Measurements from ENCODE around the gene NSMCE1. TPM values are rescaled to one million over a fixed set of nuclear protein-coding genes. Genes with fewer than 3 reads are reported as not detected.

Gene NSMCE1
- total RNA-seq, 1 experiment from 2014 or later = 19.3 TPM

DNA sequence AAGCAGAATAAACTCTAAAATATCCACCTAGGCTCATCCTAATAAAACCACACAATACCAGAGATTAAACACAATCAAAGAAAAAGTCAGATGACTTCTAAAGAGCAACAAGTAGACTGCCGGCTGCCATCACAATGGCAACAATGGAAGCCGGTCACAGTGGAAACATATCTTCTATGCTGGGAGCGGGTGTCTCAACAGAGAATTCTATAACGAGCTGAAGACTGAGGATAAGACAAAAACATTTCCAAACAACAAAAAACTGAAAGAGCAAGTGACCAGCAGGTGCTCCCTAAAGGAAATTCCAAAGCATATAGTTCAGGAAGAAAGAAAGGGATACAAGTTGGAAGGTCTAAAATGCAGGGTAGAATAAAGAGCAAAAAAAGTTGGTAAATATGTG lies 8.9 kb downstream of the NSMCE1 start:
- Histone ChIP-seq H3K27ac (ENCODE audit: insufficient read length, low read depth, low read length) (no peak overlapping the region), H4K8ac (replicated peaks; ENCODE audit: insufficient read length, low read depth, low read length) (no peak overlapping the region), H3K56ac (ENCODE audit: insufficient read length, low read depth, low read length) (no peak overlapping the region), H3K79me1 (ENCODE audit: insufficient read depth, low read depth, low read length, poor library complexity, severe bottlenecking) (no peaks in the 10 kb centered on the region), H3K4me2 (ENCODE audit: insufficient read depth, insufficient read length, low read length) (no peak overlapping the region), H3K79me2 (ENCODE audit: insufficient read depth, low read length) (no peaks in the 10 kb centered on the region), H3K9ac (ENCODE audit: extremely low read depth, insufficient read length, low read length) (no peak overlapping the region), H3K14ac (ENCODE audit: insufficient read depth, low read length) (no peak overlapping the region), H2AK5ac (ENCODE audit: insufficient read length, low read length) (no peak overlapping the region), H4K91ac (ENCODE audit: insufficient read length, low read depth, low read length) (no peak overlapping the region), H3T11ph (ENCODE audit: low read length) (no peak overlapping the region), H3K9me3 (ENCODE audit: control insufficient read depth, low read depth, low read length) (no peaks in the 10 kb centered on the region), H4K5ac (ENCODE audit: insufficient read length, low read depth, low read length) (no peak overlapping the region), H4K20me1 (ENCODE audit: control insufficient read depth, insufficient read depth, insufficient read length) (no peaks in the 10 kb centered on the region), H2BK20ac (ENCODE audit: low read depth, low read length, poor library complexity, severe bottlenecking) (no peak overlapping the region), H2BK120ac (ENCODE audit: low read depth, low read length, poor library complexity, severe bottlenecking) (no peak overlapping the region), H3K23ac (ENCODE audit: insufficient read length, low read depth, low read length) (no peak overlapping the region), H2BK15ac (ENCODE audit: low read depth, low read length) (no peak overlapping the region), H3K27me3 (ENCODE audit: insufficient read depth, low read length) (no peaks in the 10 kb centered on the region), H3K23me2 (ENCODE audit: insufficient read length, low read depth, low read length, poor library complexity, severe bottlenecking) (no peaks in the 10 kb centered on the region), H2AFZ (ENCODE audit: low read length) (no peak overlapping the region), H2BK12ac (ENCODE audit: insufficient read length, low read depth, low read length) (no peak overlapping the region), H2BK5ac (ENCODE audit: insufficient read length, low read length) (no peak overlapping the region), H3K18ac (ENCODE audit: insufficient read length, low read depth, low read length) (no peak overlapping the region), H3K4me1 (ENCODE audit: insufficient read depth, low read length) (peaks cover 3% of the 10 kb centered on the region; the same call in 1 of the 2 replicates), H3K4ac (ENCODE audit: low read depth, low read length) (no peak overlapping the region)
- Mint-ChIP-seq H3K36me3 (ENCODE audit: insufficient read depth in 1 of 3, low read depth in 3 of 3) (peaks cover 0 to 2% (median 0%) of the 10 kb centered on the region in 3 experiments; a peak in 3 of 7 replicates), H3K4me1 (peaks cover 18 to 21% of the 10 kb centered on the region in 2 experiments), H3K4me3 (no peak overlapping the region), H3K27ac (no peak overlapping the region; a peak in 1 of 7 replicates), H3K27me3 (ENCODE audit: low read depth) (no peaks in the 10 kb centered on the region), H3K9me3 (no peaks in the 10 kb centered on the region)
- TF ChIP-seq, protein P1, sequence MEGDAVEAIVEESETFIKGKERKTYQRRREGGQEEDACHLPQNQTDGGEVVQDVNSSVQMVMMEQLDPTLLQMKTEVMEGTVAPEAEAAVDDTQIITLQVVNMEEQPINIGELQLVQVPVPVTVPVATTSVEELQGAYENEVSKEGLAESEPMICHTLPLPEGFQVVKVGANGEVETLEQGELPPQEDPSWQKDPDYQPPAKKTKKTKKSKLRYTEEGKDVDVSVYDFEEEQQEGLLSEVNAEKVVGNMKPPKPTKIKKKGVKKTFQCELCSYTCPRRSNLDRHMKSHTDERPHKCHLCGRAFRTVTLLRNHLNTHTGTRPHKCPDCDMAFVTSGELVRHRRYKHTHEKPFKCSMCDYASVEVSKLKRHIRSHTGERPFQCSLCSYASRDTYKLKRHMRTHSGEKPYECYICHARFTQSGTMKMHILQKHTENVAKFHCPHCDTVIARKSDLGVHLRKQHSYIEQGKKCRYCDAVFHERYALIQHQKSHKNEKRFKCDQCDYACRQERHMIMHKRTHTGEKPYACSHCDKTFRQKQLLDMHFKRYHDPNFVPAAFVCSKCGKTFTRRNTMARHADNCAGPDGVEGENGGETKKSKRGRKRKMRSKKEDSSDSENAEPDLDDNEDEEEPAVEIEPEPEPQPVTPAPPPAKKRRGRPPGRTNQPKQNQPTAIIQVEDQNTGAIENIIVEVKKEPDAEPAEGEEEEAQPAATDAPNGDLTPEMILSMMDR (conservative IDR thresholded peaks at IDR 0.05) = no peak
- no peak for DNase-seq
- no CpG with 5 or more reads among the region's 4 CpGs for WGBS (ENCODE audit: extremely low coverage, insufficient read length, low lambda C conversion rate)

Data from H9 (cell line).